ENCODE results near the gene COPE. TPM values are rescaled to one million over a fixed set of nuclear protein-coding genes. Genes with fewer than 3 reads are reported as not detected.
"Not testable (repeated sequence)": the region's sequence is repeated elsewhere in the genome, so short reads cannot be mapped to it uniquely, and the experiment has no call there.

COPE gene
- total RNA-seq, 1 donor from 2014 or later, result 161 TPM

DNA sequence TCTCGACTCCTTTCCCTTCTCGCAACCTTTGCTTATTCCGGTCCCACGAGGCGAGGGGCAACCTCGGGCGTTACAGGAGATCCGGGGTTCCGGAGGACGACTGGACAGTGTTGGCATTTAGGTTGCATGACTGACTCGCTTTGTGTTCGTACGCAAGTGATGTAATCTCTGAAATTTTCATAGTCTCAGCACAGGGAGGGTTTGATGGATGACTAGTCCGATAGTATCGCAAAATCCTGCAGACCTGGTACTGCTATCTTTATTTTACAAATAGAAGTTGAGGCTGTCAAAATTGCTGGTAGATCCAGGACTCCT lies 670 bp upstream of the COPE start:
- TF ChIP-seq CTCF (IDR thresholded peaks at IDR 0.05; ENCODE audit: unreplicated experiment), result no peak

GRCh38 chr19:18917593-18917992 lies 1.6 kb downstream of the COPE start:
- H3K36me3 Mint-ChIP-seq, result peaks cover 17% of the 10 kb centered on the region
- H3K27ac Mint-ChIP-seq, result peak overlapping the region; percentile 82
- peaks cover 29% of the 10 kb centered on the region for H3K4me1 Mint-ChIP-seq
- not testable (repeated sequence) for DNase-seq (ENCODE audit: low spot score in 2 of 2, unreplicated experiment in 2 of 2); H3K27me3 Mint-ChIP-seq (ENCODE audit: low read depth); H3K9me3 Mint-ChIP-seq
- H3K4me3 Mint-ChIP-seq, result peak overlapping the region; percentile 61

More for the DNA sequence above, 670 bp upstream of the COPE start:
- Mint-ChIP-seq H3K27me3 (ENCODE audit: low read depth) (no peaks in the 10 kb centered on the region), H3K4me3 (peak overlapping the region; percentile 96), H3K9me3 (no peaks in the 10 kb centered on the region), H3K27ac (peak overlapping the region; percentile 97), H3K4me1 (peaks cover 29% of the 10 kb centered on the region), H3K36me3 (peaks cover 18% of the 10 kb centered on the region)
- DNase-seq (ENCODE audit: low spot score in 2 of 2, unreplicated experiment in 2 of 2), result no peak

- Mint-ChIP-seq H3K27me3 (ENCODE audit: low read depth) (no peaks in the 10 kb centered on the region), H3K9me3 (no peaks in the 10 kb centered on the region), H3K36me3 (peaks cover 17% of the 10 kb centered on the region), H3K27ac (no peak overlapping the region), H3K4me3 (no peak overlapping the region), H3K4me1 (peaks cover 29% of the 10 kb centered on the region)
- no peak for DNase-seq (ENCODE audit: low spot score in 2 of 2, unreplicated experiment in 2 of 2)
- no peak for TF ChIP-seq CTCF (IDR thresholded peaks at IDR 0.05; ENCODE audit: unreplicated experiment)
Observed at GRCh38 chr19:18915639-18916038, 3.5 kb downstream of the COPE start.

DNA sequence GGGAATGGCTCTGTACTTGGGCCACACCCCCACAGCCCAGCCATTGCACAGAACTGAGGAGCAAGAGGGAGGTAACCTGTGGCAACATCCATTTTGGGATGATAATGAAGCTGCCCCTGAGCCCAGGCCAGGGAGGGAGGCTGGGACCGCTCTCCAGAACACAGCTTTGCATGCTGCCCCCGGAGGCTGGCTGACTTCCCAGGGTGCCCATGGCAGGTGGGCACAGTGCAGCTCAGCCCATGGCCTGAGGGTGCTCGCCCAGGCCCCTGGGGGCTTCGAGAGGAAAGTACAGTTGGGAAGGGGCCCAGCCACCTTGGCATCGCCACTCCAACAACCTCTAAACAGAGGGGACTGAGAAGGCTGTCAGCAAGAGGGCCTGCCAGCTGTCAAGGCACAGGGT lies 5.7 kb downstream of the COPE start:
- Mint-ChIP-seq H3K4me3 (no peak overlapping the region), H3K27me3 (ENCODE audit: low read depth) (no peaks in the 10 kb centered on the region), H3K4me1 (peaks cover 13% of the 10 kb centered on the region), H3K27ac (no peak overlapping the region), H3K36me3 (peaks cover 21% of the 10 kb centered on the region), H3K9me3 (no peaks in the 10 kb centered on the region)
- no peak for DNase-seq (ENCODE audit: low spot score in 2 of 2, unreplicated experiment in 2 of 2)
- no peak for TF ChIP-seq CTCF (IDR thresholded peaks at IDR 0.05; ENCODE audit: unreplicated experiment)

DNA sequence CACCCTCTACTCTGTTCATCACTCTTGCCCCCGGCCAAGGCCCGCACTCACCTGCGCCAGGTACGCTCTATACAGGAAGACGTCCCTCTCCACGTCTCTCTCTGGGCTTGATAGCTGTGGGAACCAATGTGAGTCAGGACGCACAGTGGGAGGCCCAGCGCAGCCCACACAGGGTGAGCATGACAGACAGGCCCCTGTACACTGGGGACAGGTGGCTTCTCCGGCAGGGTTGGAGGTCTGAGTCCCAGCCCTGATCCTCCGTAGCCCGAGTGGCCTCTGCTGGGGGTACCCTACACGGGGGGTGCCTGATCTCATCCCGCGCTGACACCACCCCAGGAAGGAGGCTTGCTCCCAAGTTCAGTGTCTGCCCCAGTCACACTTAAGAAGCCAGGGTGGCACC lies 6.3 kb downstream of the COPE start:
- no peak overlapping the region for H3K4me3 Mint-ChIP-seq
- H3K36me3 Mint-ChIP-seq, result peaks cover 21% of the 10 kb centered on the region
- TF ChIP-seq CTCF (IDR thresholded peaks at IDR 0.05; ENCODE audit: unreplicated experiment), result no peak
- H3K9me3 Mint-ChIP-seq, result no peaks in the 10 kb centered on the region
- H3K4me1 Mint-ChIP-seq, result peaks cover 9% of the 10 kb centered on the region
- H3K27ac Mint-ChIP-seq, result no peak overlapping the region
- no peak for DNase-seq (ENCODE audit: low spot score in 2 of 2, unreplicated experiment in 2 of 2)
- H3K27me3 Mint-ChIP-seq (ENCODE audit: low read depth), result no peaks in the 10 kb centered on the region

DNA sequence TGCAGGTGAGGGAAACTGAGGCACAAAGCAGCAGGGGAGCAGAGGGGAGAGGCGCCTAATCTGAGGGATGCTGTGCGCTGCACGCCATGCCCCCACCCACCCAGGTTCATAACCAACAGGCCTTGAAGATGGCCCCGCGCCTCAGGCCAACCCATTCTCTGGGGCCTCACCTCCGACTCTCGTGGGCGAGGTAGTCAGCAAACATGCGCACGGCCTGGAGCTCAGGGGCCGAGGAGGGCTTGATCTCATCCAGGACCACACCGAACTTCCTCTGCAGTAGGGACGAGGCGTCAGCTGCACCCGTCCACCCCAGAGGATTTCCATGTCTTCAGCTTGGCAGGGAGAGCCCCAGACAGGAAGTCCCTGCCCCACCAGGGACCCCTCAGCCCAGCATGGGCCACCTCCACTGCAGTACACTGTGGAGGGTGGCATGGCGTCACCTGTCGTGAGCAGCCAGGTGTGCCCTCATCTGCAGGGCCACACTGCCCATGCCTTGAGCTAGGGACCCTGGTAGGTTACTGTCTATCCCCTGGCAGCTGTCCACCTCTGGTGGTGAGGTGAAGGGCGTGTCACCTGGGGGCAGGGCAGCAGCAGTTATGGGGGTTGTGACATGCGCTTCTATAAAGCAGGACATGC lies 8.3 kb downstream of the COPE start:
- Mint-ChIP-seq H3K4me3 (no peak overlapping the region), H3K36me3 (peaks cover 18% of the 10 kb centered on the region), H3K4me1 (no peaks in the 10 kb centered on the region), H3K27me3 (ENCODE audit: low read depth) (no peaks in the 10 kb centered on the region), H3K9me3 (no peaks in the 10 kb centered on the region), H3K27ac (no peak overlapping the region)
- no peak for TF ChIP-seq CTCF (IDR thresholded peaks at IDR 0.05; ENCODE audit: unreplicated experiment)
- DNase-seq (ENCODE audit: low spot score in 2 of 2, unreplicated experiment in 2 of 2), result no peak
